Neuronal stem cell (in vitro differentiated cells): ENCODE data around the gene ZNF444.

ENCODE experiments used
- DNase-seq: peaks from one replicate; pipeline ENCODE4 v3.0.0-alpha.2; 2013; ENCODE audit warnings: low spot score
- H2AFZ ChIP-seq: one replicate; pipeline ENCODE4 v1.6.1; 2013; ENCODE audit warnings: mild to moderate bottlenecking, low read length, inconsistent platforms
- H2AK5ac ChIP-seq: 2 replicates; pipeline ENCODE4 v1.6.1; 2013; ENCODE audit warnings: low read depth, mild to moderate bottlenecking, inconsistent platforms, low read length, moderate library complexity, mixed read lengths
- H2BK120ac ChIP-seq: 2 replicates; pipeline ENCODE4 v1.6.1; 2013; ENCODE audit warnings: low read depth, mild to moderate bottlenecking, inconsistent platforms, low read length, moderate library complexity, mixed read lengths
- H2BK12ac ChIP-seq: one replicate; pipeline ENCODE4 v1.6.1; 2013; ENCODE audit warnings: low read length, inconsistent platforms
- H2BK15ac ChIP-seq: 2 replicates; pipeline ENCODE4 v1.6.1; 2013; ENCODE audit warnings: mild to moderate bottlenecking, low read length, inconsistent platforms, mixed read lengths
- H2BK5ac ChIP-seq: one replicate; pipeline ENCODE4 v1.6.1; 2013; ENCODE audit warnings: inconsistent platforms, mild to moderate bottlenecking, low read length, moderate library complexity
- H3K14ac ChIP-seq: one replicate; pipeline ENCODE4 v1.6.1; 2013; ENCODE audit warnings: low read length, inconsistent platforms
- H3K18ac ChIP-seq: 2 replicates; pipeline ENCODE4 v1.6.1; 2013; ENCODE audit warnings: low read length, inconsistent platforms
- H3K23ac ChIP-seq: 2 replicates; pipeline ENCODE4 v1.6.1; 2013; ENCODE audit warnings: low read depth, mild to moderate bottlenecking, mixed read lengths, low read length, inconsistent platforms; ENCODE audit not compliant: poor library complexity
- H3K27ac ChIP-seq: replicated peaks from 3 replicates; pipeline ENCODE4 v1.5.1; 2013; ENCODE audit warnings: low read length, inconsistent platforms
- H3K27me3 ChIP-seq, 3 experiments: 2 replicates each; pipeline ENCODE4 v1.6.1; 2013; ENCODE audit warnings: low read length in 3 of 3, mild to moderate bottlenecking in 2 of 3, inconsistent platforms in 1 of 3, low read depth in 1 of 3, mixed read lengths in 1 of 3, moderate library complexity in 1 of 3; ENCODE audit not compliant: control insufficient read depth in 3 of 3, insufficient read depth in 3 of 3
- H3K36me3 ChIP-seq, 2 donors: replicated peaks in 1 of 2; 2 replicates each; pipeline ENCODE4 v1.6.1; 2013; ENCODE audit warnings: low read length in 2 of 2; ENCODE audit not compliant: control insufficient read depth in 2 of 2, insufficient read depth in 2 of 2
- H3K4ac ChIP-seq: 2 replicates; pipeline ENCODE4 v1.6.1; 2013; ENCODE audit warnings: inconsistent platforms, mild to moderate bottlenecking, low read length, moderate library complexity
- H3K4me1 ChIP-seq, 2 donors: 1 replicate in 1 of 2; 2 replicates in 1 of 2; pipeline ENCODE4 v1.6.1; 2013; ENCODE audit warnings: low read length in 2 of 2, low read depth in 1 of 2; ENCODE audit not compliant: control insufficient read depth in 2 of 2, insufficient read depth in 1 of 2
- H3K4me2 ChIP-seq: one replicate; pipeline ENCODE4 v1.6.1; 2013; ENCODE audit warnings: mild to moderate bottlenecking, low read length, inconsistent platforms; ENCODE audit not compliant: insufficient read depth, poor library complexity, severe bottlenecking
- H3K4me3 ChIP-seq, 2 donors: 2 replicates each; pipeline ENCODE4 v1.5.1; 2013; ENCODE audit warnings: low read length in 2 of 2, mild to moderate bottlenecking in 2 of 2, inconsistent platforms in 1 of 2, moderate library complexity in 1 of 2
- H3K79me1 ChIP-seq: one replicate; pipeline ENCODE4 v1.6.1; 2013; ENCODE audit warnings: low read depth, mild to moderate bottlenecking, inconsistent platforms, low read length, moderate library complexity
- H3K9ac ChIP-seq: one replicate; pipeline ENCODE4 v1.6.1; 2013; ENCODE audit warnings: mild to moderate bottlenecking, low read depth, low read length, inconsistent platforms; ENCODE audit not compliant: poor library complexity
- H3K9me3 ChIP-seq, 2 donors: replicated peaks in 1 of 2; 2 replicates each; pipeline versions ENCODE3 to v1.6.1; 2013; ENCODE audit warnings: low read length in 2 of 2, mild to moderate bottlenecking in 2 of 2, inconsistent platforms in 1 of 2, low read depth in 1 of 2, mixed read lengths in 1 of 2, moderate library complexity in 1 of 2; ENCODE audit not compliant: control insufficient read depth in 2 of 2, insufficient read depth in 1 of 2
- H4K8ac ChIP-seq: one replicate; pipeline ENCODE4 v1.6.1; 2013; ENCODE audit warnings: low read depth, mild to moderate bottlenecking, inconsistent platforms, low read length, moderate library complexity
- H4K91ac ChIP-seq: one replicate; pipeline ENCODE4 v1.6.1; 2013; ENCODE audit warnings: low read length, low read depth, mild to moderate bottlenecking, inconsistent platforms; ENCODE audit not compliant: poor library complexity
- WGBS, 2 donors: extraction: QIAGEN DNeasy Blood & Tissue Kit; methylation state at CpG; one replicate each; pipeline ENCODE4 v1.1.7; 2013; ENCODE audit warnings: missing lambda C conversion rate in 2 of 2, mixed read lengths in 1 of 2; ENCODE audit not compliant: insufficient read length in 2 of 2, insufficient replicate concordance in 1 of 2; ENCODE audit errors: extremely low coverage in 2 of 2; 5-methylcytosine and 5-hydroxymethylcytosine counted together

ZNF444 gene

DNA sequence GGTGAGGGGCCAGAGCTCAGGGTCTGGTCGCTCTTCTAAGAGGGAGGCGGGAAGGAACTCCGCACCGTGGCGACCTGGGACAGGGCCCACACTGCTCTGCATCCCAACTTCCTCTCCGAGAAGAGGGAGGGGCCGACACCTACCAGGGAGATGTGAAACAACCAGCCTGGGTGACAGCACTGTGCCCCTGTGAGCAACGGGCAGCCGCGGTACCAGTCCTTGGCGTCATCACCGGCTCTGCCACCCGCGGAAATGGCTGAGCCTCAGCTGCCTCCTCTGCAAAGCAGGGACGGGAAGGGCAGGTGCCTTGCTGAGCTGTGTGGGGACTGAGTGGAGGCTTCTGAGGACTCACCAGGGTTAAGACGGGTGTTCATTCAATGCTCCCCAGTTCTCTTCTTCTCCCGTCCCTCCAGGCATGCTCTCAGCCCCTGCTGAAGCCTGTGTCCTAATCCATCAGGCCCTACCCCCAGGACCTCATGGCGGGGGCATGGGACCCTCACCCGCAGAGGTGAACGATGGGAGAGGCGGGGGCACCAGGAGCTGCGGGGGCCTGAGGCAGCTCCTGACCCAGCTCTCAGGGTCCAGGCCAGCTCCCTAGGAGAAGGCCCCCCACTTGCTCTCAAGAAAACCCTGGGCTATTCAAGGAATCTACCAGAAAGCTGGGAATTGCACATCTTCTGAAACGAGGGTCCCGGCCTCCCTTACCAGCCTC lies 29.3 kb upstream of the ZNF444 start:
- no CpG with 5 or more reads among the region's 24 CpGs for WGBS, 2 donors
- peak overlapping the region; percentile 88 for H2BK5ac ChIP-seq
- H3K36me3 ChIP-seq = peaks cover 3 to 21% of the 10 kb centered on the region in 2 donors

GRCh38 chr19:56112313-56112709 lies 28.8 kb upstream of the ZNF444 start:
- peak overlapping the region; percentile 97 for H2AK5ac ChIP-seq
- no peak overlapping the region for H3K4me2 ChIP-seq
- H3K18ac ChIP-seq = peak overlapping the region; percentile 83
- no peak overlapping the region for H2AFZ ChIP-seq
- peaks cover 26 to 36% of the 10 kb centered on the region in 2 donors for H3K4me1 ChIP-seq
- no peak overlapping the region for H3K23ac ChIP-seq
- no peak overlapping the region for H3K4ac ChIP-seq
- no peak overlapping the region for H2BK15ac ChIP-seq
- peak overlapping the region; percentile 88 for H3K27ac ChIP-seq
- no peak overlapping the region for H3K14ac ChIP-seq
- H2BK5ac ChIP-seq = peak overlapping the region; percentile 93
- H3K4me3 ChIP-seq = no peak overlapping the region
- no peak overlapping the region for H4K8ac ChIP-seq
- no peak overlapping the region for H3K9ac ChIP-seq
- H4K91ac ChIP-seq = no peak overlapping the region
- no peak overlapping the region for H2BK12ac ChIP-seq
- no peak overlapping the region for H2BK120ac ChIP-seq
- no CpG with 5 or more reads among the region's 10 CpGs for whole genome bisulfite sequencing, 2 donors
- DNase-seq = no peak
- H3K9me3 ChIP-seq = no peaks in the 10 kb centered on the region
- H3K79me1 ChIP-seq = peaks cover 39% of the 10 kb centered on the region
- peaks cover 3 to 19% of the 10 kb centered on the region in 2 donors for H3K36me3 ChIP-seq
- no peaks in the 10 kb centered on the region for H3K27me3 ChIP-seq

More for the DNA sequence above, 29.3 kb upstream of the ZNF444 start:
- Histone ChIP-seq H3K4me3 (no peak overlapping the region), H4K91ac (peak overlapping the region; percentile 22), H3K4me2 (peak overlapping the region; percentile 48), H2BK15ac (peak overlapping the region; percentile 97), H3K27ac (peak overlapping the region; percentile 88), H2BK12ac (peak overlapping the region; percentile 42), H2AK5ac (peak overlapping the region; percentile 97), H3K14ac (no peak overlapping the region), H3K4me1 (peaks cover 26 to 39% of the 10 kb centered on the region in 2 donors), H3K9me3 (no peaks in the 10 kb centered on the region), H3K9ac (peak overlapping the region; percentile 88), H3K27me3 (no peaks in the 10 kb centered on the region), H2BK120ac (peak overlapping the region; percentile 99), H4K8ac (no peak overlapping the region), H3K79me1 (peaks cover 34% of the 10 kb centered on the region), H2AFZ (no peak overlapping the region), H3K23ac (peak overlapping the region; percentile 48), H3K18ac (peak overlapping the region; percentile 94), H3K4ac (peak overlapping the region; percentile 30)
- DNase-seq = no peak

DNA sequence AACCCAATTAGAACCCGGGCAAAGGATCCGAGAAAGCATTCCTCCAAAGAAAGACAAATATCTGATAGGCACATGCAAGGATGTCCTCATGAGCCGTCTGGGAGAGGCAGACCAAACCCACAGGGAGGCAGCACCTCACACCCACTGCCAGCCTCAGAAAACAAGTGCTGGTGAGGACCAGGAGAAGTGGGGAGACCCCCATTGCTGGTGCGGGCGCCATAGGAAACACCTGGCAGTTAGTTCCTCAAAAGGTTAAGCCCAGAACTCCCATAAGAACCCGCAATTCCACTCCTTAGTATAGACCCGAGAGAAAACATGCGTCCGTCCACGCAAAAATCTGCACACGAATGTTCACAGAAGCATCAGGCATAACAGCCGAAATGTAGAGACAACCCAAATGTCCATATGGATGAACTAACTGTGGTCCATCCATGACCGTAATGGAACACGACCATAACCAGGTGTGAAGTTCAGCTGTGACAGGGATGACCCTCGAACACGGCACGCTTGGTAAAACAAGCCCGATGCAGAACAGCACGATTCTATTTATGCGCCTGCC lies 27.9 kb upstream of the ZNF444 start:
- Histone ChIP-seq H3K4me3 (no peak overlapping the region), H3K23ac (no peak overlapping the region), H3K9ac (no peak overlapping the region), H2BK5ac (peak overlapping the region; percentile 93), H4K91ac (no peak overlapping the region), H2AFZ (no peak overlapping the region), H3K36me3 (peaks cover 7 to 27% of the 10 kb centered on the region in 2 donors), H3K18ac (peak overlapping the region; percentile 91), H2AK5ac (peak overlapping the region; percentile 50), H2BK12ac (no peak overlapping the region), H3K14ac (peak overlapping the region; percentile 14), H3K27me3 (no peaks in the 10 kb centered on the region), H3K79me1 (peaks cover 39% of the 10 kb centered on the region), H2BK15ac (no peak overlapping the region), H3K4me1 (peaks cover 26 to 36% of the 10 kb centered on the region in 2 donors), H4K8ac (no peak overlapping the region), H3K4ac (no peak overlapping the region), H3K27ac (peak overlapping the region; percentile 88), H3K4me2 (no peak overlapping the region), H2BK120ac (peak overlapping the region; percentile 54), H3K9me3 (no peaks in the 10 kb centered on the region)
- whole genome bisulfite sequencing, 2 donors = no CpG with 5 or more reads among the region's 20 CpGs
- DNase-seq = no peak

GRCh38 chr19:56114051-56114777 lies 26.9 kb upstream of the ZNF444 start:
- DNase-seq = no peak
- no peak overlapping the region for H3K4ac ChIP-seq
- H2BK12ac ChIP-seq = no peak overlapping the region
- H3K27ac ChIP-seq = no peak overlapping the region
- no peaks in the 10 kb centered on the region for H3K9me3 ChIP-seq
- peak overlapping the region; percentile 21 for H3K14ac ChIP-seq
- H3K4me2 ChIP-seq = no peak overlapping the region
- H2BK120ac ChIP-seq = no peak overlapping the region
- no peak overlapping the region for H2AFZ ChIP-seq
- H3K23ac ChIP-seq = no peak overlapping the region
- peak overlapping the region; percentile 68 for H2AK5ac ChIP-seq
- H3K27me3 ChIP-seq = no peaks in the 10 kb centered on the region
- H3K4me1 ChIP-seq = peaks cover 25 to 32% of the 10 kb centered on the region in 2 donors
- peak overlapping the region; percentile 48 for H3K18ac ChIP-seq
- H3K36me3 ChIP-seq = peaks cover 13 to 36% of the 10 kb centered on the region in 2 donors
- no peak overlapping the region for H4K91ac ChIP-seq
- H3K4me3 ChIP-seq = no peak overlapping the region
- H3K79me1 ChIP-seq = peaks cover 41% of the 10 kb centered on the region
- no CpG with 5 or more reads among the region's 19 CpGs for WGBS, 2 donors
- H2BK5ac ChIP-seq = peak overlapping the region; percentile 90
- no peak overlapping the region for H4K8ac ChIP-seq
- no peak overlapping the region for H3K9ac ChIP-seq
- H2BK15ac ChIP-seq = no peak overlapping the region
